H1 (cell line): ENCODE results near the gene TTBK2. TPM values are rescaled to one million over a fixed set of nuclear protein-coding genes. Genes with fewer than 3 reads are reported as not detected.

ENCODE experiments used
- CTCF ChIA-PET: fragments of 300-600 bp; sonication (Branson Sonifier 250); formaldehyde crosslinking; loops from one replicate; lab custom pipeline; 2021; ENCODE audit not compliant: partially characterized antibody; lab: Charles Lee
- POLR2A ChIA-PET: fragments of 300-600 bp; sonication (Branson Sonifier 250); formaldehyde crosslinking; loops from one replicate; lab custom pipeline; 2021; ENCODE audit warnings: inconsistent platforms; ENCODE audit not compliant: partially characterized antibody; lab: Charles Lee
- DNase-seq, 2 experiments: peaks; one replicate each; pipeline versions ENCODE4 v3.0.0 to v3.0.0-alpha.2; 2010 to 2022; ENCODE audit warnings: low spot score in 2 of 2, low read depth in 1 of 2, mixed read lengths in 1 of 2
- FAIRE-seq: peaks from 2 replicates; lab custom pipeline; 2011; peaks lifted over from hg19 to GRCh38; lab: Jason Lieb, UNC
- H2AFZ ChIP-seq: 2 replicates; pipeline ENCODE4 v1.8.1; 2012; ENCODE audit warnings: low read length, inconsistent platforms
- H2AK5ac ChIP-seq: 2 replicates; pipeline ENCODE4 v1.6.1; 2013; ENCODE audit warnings: low read depth, low read length
- H2BK120ac ChIP-seq: replicated peaks from 2 replicates; pipeline ENCODE3; 2013; ENCODE audit warnings: low read depth, low read length, inconsistent platforms
- H2BK12ac ChIP-seq: 2 replicates; pipeline ENCODE4 v1.6.1; 2013; ENCODE audit warnings: low read depth, low read length
- H2BK15ac ChIP-seq: 2 replicates; pipeline ENCODE4 v1.6.1; 2013; ENCODE audit warnings: low read length
- H2BK20ac ChIP-seq: 2 replicates; pipeline ENCODE4 v1.6.1; 2013; ENCODE audit warnings: low read length
- H2BK5ac ChIP-seq: 2 replicates; pipeline ENCODE4 v1.6.1; 2013; ENCODE audit warnings: low read depth, low read length
- H3K14ac ChIP-seq: 2 replicates; pipeline ENCODE4 v1.6.1; 2013; ENCODE audit warnings: inconsistent platforms; ENCODE audit not compliant: insufficient read length
- H3K18ac ChIP-seq: 2 replicates; pipeline ENCODE4 v1.6.1; 2013; ENCODE audit warnings: low read length; ENCODE audit errors: extremely low read depth
- H3K23ac ChIP-seq: 2 replicates; pipeline ENCODE4 v1.6.1; 2013; ENCODE audit warnings: inconsistent platforms; ENCODE audit not compliant: insufficient read length
- H3K23me2 ChIP-seq: 2 replicates; pipeline ENCODE4 v1.6.1; 2013; ENCODE audit warnings: low read depth, low read length
- H3K27ac ChIP-seq: 2 replicates; pipeline ENCODE4 v1.6.1; 2011; ENCODE audit warnings: low read depth, low read length, inconsistent platforms
- H3K27me3 ChIP-seq, 4 experiments: replicated peaks in 1 of 4; 1 replicate in 1 of 4; 2 replicates in 3 of 4; pipeline versions ENCODE4 v1.6.1 to v1.8.1; 2011 to 2013; ENCODE audit warnings: low read length in 3 of 4, mild to moderate bottlenecking in 3 of 4, inconsistent platforms in 2 of 4, mixed read lengths in 2 of 4, moderate library complexity in 1 of 4; ENCODE audit not compliant: control insufficient read depth in 3 of 4, insufficient read depth in 3 of 4; ENCODE audit errors: extremely low read depth in 1 of 4
- H3K36me3 ChIP-seq, 4 experiments: 2 replicates each; pipeline versions ENCODE4 v1.6.1 to v1.8.1; 2011 to 2013; ENCODE audit warnings: mild to moderate bottlenecking in 4 of 4, low read length in 3 of 4, moderate library complexity in 2 of 4, control low read depth in 1 of 4, inconsistent platforms in 1 of 4; ENCODE audit not compliant: insufficient read depth in 4 of 4, control insufficient read depth in 2 of 4
- H3K4ac ChIP-seq: replicated peaks from 2 replicates; pipeline ENCODE3; 2013; ENCODE audit warnings: low read length, low read depth, mixed read lengths, inconsistent platforms; ENCODE audit not compliant: insufficient read length
- H3K4me1 ChIP-seq, 4 experiments: replicated peaks in 1 of 4; 1 replicate in 1 of 4; 2 replicates in 3 of 4; pipeline versions ENCODE4 v1.6.1 to v1.8.1; 2011 to 2013; ENCODE audit warnings: low read length in 3 of 4, inconsistent platforms in 2 of 4, mixed read lengths in 1 of 4; ENCODE audit not compliant: insufficient read depth in 4 of 4, control insufficient read depth in 3 of 4
- H3K4me2 ChIP-seq, 2 experiments: 2 replicates each; pipeline versions ENCODE4 v1.6.1 to v1.8.1; 2011 to 2013; ENCODE audit warnings: low read depth in 2 of 2, low read length in 2 of 2, control low read depth in 1 of 2, inconsistent platforms in 1 of 2, mild to moderate bottlenecking in 1 of 2; ENCODE audit not compliant: insufficient read depth in 1 of 2
- H3K4me3 ChIP-seq, 4 experiments: fragments of 200-600, 300-600 bp in 1 of 4; sonication (generic), shearing (Covaris generic), sonication (Bioruptor Twin) in 1 of 4; 2 replicates each; pipeline versions ENCODE4 v1.5.1 to v1.8.1; 2011 to 2016; ENCODE audit warnings: low read length in 4 of 4, low read depth in 3 of 4, control low read depth in 2 of 4, inconsistent platforms in 2 of 4, mild to moderate bottlenecking in 2 of 4, mixed read lengths in 1 of 4, moderate library complexity in 1 of 4; ENCODE audit not compliant: insufficient read depth in 2 of 4; ENCODE audit errors: extremely low read depth in 1 of 4
- H3K56ac ChIP-seq: replicated peaks from 2 replicates; pipeline ENCODE3; 2013; ENCODE audit warnings: low read depth, mild to moderate bottlenecking, mixed read lengths, low read length, inconsistent platforms; ENCODE audit not compliant: insufficient read length
- H3K79me1 ChIP-seq: 2 replicates; pipeline ENCODE4 v1.6.1; 2013; ENCODE audit warnings: low read depth, low read length, control low read depth
- H3K79me2 ChIP-seq, 2 experiments: 2 replicates each; pipeline versions ENCODE4 v1.6.1 to v1.8.1; 2012 to 2013; ENCODE audit warnings: low read length in 2 of 2, mild to moderate bottlenecking in 2 of 2, inconsistent platforms in 1 of 2; ENCODE audit not compliant: insufficient read depth in 2 of 2, control insufficient read depth in 1 of 2
- H3K9ac ChIP-seq, 4 experiments: replicated peaks in 1 of 4; 1 replicate in 1 of 4; 2 replicates in 3 of 4; pipeline versions ENCODE4 v1.6.1 to v1.8.1; 2011 to 2013; ENCODE audit warnings: low read depth in 3 of 4, low read length in 3 of 4, control low read depth in 2 of 4, mild to moderate bottlenecking in 2 of 4, moderate library complexity in 2 of 4, inconsistent platforms in 1 of 4; ENCODE audit errors: extremely low read depth in 1 of 4
- H3K9me3 ChIP-seq, 2 experiments: 2 replicates each; pipeline versions ENCODE4 v1.6.1 to v1.8.1; 2012 to 2013; ENCODE audit warnings: mild to moderate bottlenecking in 2 of 2, moderate library complexity in 2 of 2, control low read depth in 1 of 2, inconsistent platforms in 1 of 2, low read depth in 1 of 2, low read length in 1 of 2, mixed read lengths in 1 of 2; ENCODE audit not compliant: insufficient read depth in 2 of 2
- H4K20me1 ChIP-seq, 2 experiments: replicated peaks in 1 of 2; 2 replicates each; pipeline versions ENCODE3 to v1.8.1; 2011 to 2013; ENCODE audit warnings: inconsistent platforms in 2 of 2, low read length in 2 of 2, mild to moderate bottlenecking in 1 of 2; ENCODE audit not compliant: insufficient read depth in 2 of 2, control insufficient read depth in 1 of 2
- H4K5ac ChIP-seq: 2 replicates; pipeline ENCODE4 v1.6.1; 2013; ENCODE audit warnings: low read length, low read depth, mixed read lengths, inconsistent platforms; ENCODE audit not compliant: insufficient read length
- H4K8ac ChIP-seq: 2 replicates; pipeline ENCODE4 v1.8.0; 2013; ENCODE audit warnings: mild to moderate bottlenecking, moderate library complexity, low read length, inconsistent platforms; ENCODE audit not compliant: insufficient read depth; ENCODE audit errors: extremely low read depth
- H4K91ac ChIP-seq: replicated peaks from 2 replicates; pipeline ENCODE3; 2013; ENCODE audit warnings: low read length, mixed read lengths, inconsistent platforms; ENCODE audit not compliant: insufficient read length
- BRCA1 ChIP-seq: IDR thresholded peaks from 2 replicates; pipeline ENCODE4 v1.6.1; 2012; ENCODE audit warnings: low read depth, low read length, improper control_type of control experiment
- CBX8 ChIP-seq: fragments of 300-800, 300-1000 bp; sonication (generic); IDR thresholded peaks from 2 replicates; pipeline ENCODE4 v1.7.1; 2016; ENCODE audit warnings: low read depth, low read length, borderline replicate concordance
- EGR1 ChIP-seq: IDR thresholded peaks from 2 replicates; pipeline ENCODE4 v1.6.1; 2011; ENCODE audit warnings: low read depth, low read length, borderline replicate concordance
- GABPA ChIP-seq: IDR thresholded peaks from 2 replicates; pipeline ENCODE4 v1.6.1; 2011; ENCODE audit warnings: mild to moderate bottlenecking, low read length, moderate library complexity, borderline replicate concordance; ENCODE audit not compliant: insufficient read depth
- JUND ChIP-seq: IDR thresholded peaks from 2 replicates; pipeline ENCODE4 v1.6.1; 2011; ENCODE audit warnings: mild to moderate bottlenecking, improper control_type of control experiment, low read length
- POU5F1 ChIP-seq: IDR thresholded peaks from 2 replicates; pipeline ENCODE4 v1.6.1; 2011; ENCODE audit warnings: low read depth, mild to moderate bottlenecking, low read length, moderate library complexity
- RBBP5 ChIP-seq: IDR thresholded peaks from 2 replicates; pipeline ENCODE4 v1.7.1; 2012; ENCODE audit warnings: low read depth, mild to moderate bottlenecking, inconsistent platforms, low read length, moderate library complexity, borderline replicate concordance
- RFX5 ChIP-seq: IDR thresholded peaks from 2 replicates; pipeline ENCODE4 v1.6.1; 2011; ENCODE audit warnings: low read depth, low read length, improper control_type of control experiment, borderline replicate concordance
- SIN3A ChIP-seq, 2 experiments: IDR thresholded peaks in 1 of 2; conservative IDR thresholded peaks in 1 of 2; 2 replicates each; pipeline ENCODE4 v1.6.1; 2011 to 2012; ENCODE audit warnings: low read length in 2 of 2, improper control_type of control experiment in 1 of 2, low read depth in 1 of 2, mild to moderate bottlenecking in 1 of 2
- SP1 ChIP-seq: IDR thresholded peaks from 2 replicates; pipeline ENCODE4 v1.6.1; 2011; ENCODE audit warnings: low read depth, low read length
- SUZ12 ChIP-seq: fragments of 200-600 bp; sonication (generic); IDR thresholded peaks from 2 replicates; pipeline ENCODE4 v1.6.1; 2012; ENCODE audit warnings: mild to moderate bottlenecking, inconsistent platforms, low read length, moderate library complexity, mixed read lengths
- WGBS, 2 experiments: shearing (Covaris generic) in 1 of 2; methylation state at CpG; one replicate each; pipeline versions ENCODE4 v1.1.6 to v1.1.7; 2013 to 2015; ENCODE audit warnings: low lambda C conversion rate in 2 of 2, mixed read lengths in 2 of 2, inconsistent platforms in 1 of 2, low coverage in 1 of 2, missing lambda C conversion rate in 1 of 2; ENCODE audit not compliant: insufficient replicate concordance in 2 of 2, insufficient coverage in 1 of 2, insufficient read length in 1 of 2; ENCODE audit errors: extremely low coverage in 1 of 2, missing lambda C conversion rate in 1 of 2; 5-methylcytosine and 5-hydroxymethylcytosine counted together
- polyA plus RNA-seq, 7 experiments: library from polyadenylated mRNA; depleted of rRNA in 3 of 7; stranded (reverse) in 5 of 7; unstranded in 2 of 7; fragments of >200 nt in 5 of 7; fragments of 200-250 nt in 2 of 7; gene quantifications; 1 replicate in 5 of 7; 2 replicates in 1 of 7; 4 replicates in 1 of 7; pipeline versions ENCODE4 v1.2.1 to v1.2.3, GENCODE V29; 2011 to 2013; ENCODE audit warnings: missing spikeins in 2 of 7, mixed read lengths in 2 of 7
- total RNA-seq: library from RNA; stranded (reverse); fragmentation: NEBNext Ultra II Directional; extraction: Animal tissue kit (Norgen Biotek cat#: 25700); gene quantifications from 2 replicates; pipeline ENCODE4 v1.2.1, GENCODE V29; 2021
- TF ChIP-seq, protein P1 (sequence below): IDR thresholded peaks from 2 replicates; pipeline ENCODE4 v1.6.1; 2011; ENCODE audit warnings: low read depth, mild to moderate bottlenecking, low read length; ENCODE audit not compliant: insufficient read depth

Gene TTBK2
- total and polyA plus RNA-seq, 2 of the 8 experiments (the other 6 are each of a cell fraction or from before 2014, with no cell fraction given) = 2.7 to 18.2 TPM

DNA sequence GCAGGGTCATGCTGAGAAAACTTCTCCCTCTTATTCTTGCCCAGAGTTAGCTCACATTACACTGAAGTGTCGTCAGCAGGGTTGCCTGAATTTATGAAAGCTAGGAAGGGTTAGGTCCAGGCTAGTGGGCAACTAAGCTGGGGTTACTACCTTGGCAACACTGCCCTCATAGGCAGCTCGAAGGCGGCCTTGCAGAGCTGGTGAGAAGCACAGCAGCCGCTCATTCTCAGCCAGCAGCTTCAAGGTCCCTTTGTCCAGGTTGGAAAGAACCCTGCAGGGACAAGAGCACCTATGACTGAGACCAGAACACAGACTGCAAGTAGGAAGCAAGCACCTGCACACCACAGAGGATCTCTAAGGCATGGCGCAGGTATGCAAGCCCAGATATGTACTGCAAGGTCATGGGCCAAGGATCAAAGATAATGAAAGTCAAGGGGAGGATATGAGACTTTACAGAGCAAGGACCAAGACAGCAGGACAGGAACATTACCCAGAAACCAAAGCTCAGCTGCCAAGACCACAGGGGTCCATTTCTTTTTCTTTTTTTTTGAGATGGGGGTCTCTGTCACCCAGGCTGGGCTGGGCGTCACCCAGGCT, 186.4 kb downstream of the TTBK2 start:
- H4K20me1 ChIP-seq = peaks cover 10 to 11% of the 10 kb centered on the region in 2 experiments
- H3K4me3 ChIP-seq = no peak overlapping the region
- H3K4me1 ChIP-seq = peaks cover 0 to 13% (median 6%) of the 10 kb centered on the region in 4 experiments; a peak in 6 of 7 replicates
- DNase-seq = no peak
- H3K9ac ChIP-seq = no peak overlapping the region
- no peaks in the 10 kb centered on the region; the same call in 1 of the 2 replicates for H3K79me1 ChIP-seq
- H3K9me3 ChIP-seq = no peaks in the 10 kb centered on the region
- no peak overlapping the region for H2BK120ac ChIP-seq
- H3K23me2 ChIP-seq = peaks cover 7% of the 10 kb centered on the region; the same call in 1 of the 2 replicates
- no peak overlapping the region for H3K18ac ChIP-seq
- H2AFZ ChIP-seq = no peak overlapping the region
- WGBS, 2 experiments = 88% methylated on average over 6 of the region's 6 CpGs; no CpG with 5 or more reads in 1 of the 2 experiments
- no peak overlapping the region for H3K4me2 ChIP-seq
- no peak overlapping the region for H3K4ac ChIP-seq
- no peak overlapping the region for H3K27ac ChIP-seq
- no peak overlapping the region for H3K14ac ChIP-seq
- no peak overlapping the region for H2BK15ac ChIP-seq
- H2BK20ac ChIP-seq = no peak overlapping the region
- CTCF ChIA-PET = interaction anchor here (0.6 to 5.5 kb wide), 6 partner anchors 11 to 669 kb away, joined by 3 to 28 read pairs (median 4); no protein-coding TSS in a partner anchor
- H3K56ac ChIP-seq = no peak overlapping the region
- H4K91ac ChIP-seq = no peak overlapping the region
- H2BK12ac ChIP-seq = no peak overlapping the region
- no peaks in the 10 kb centered on the region for H3K79me2 ChIP-seq
- no peak overlapping the region for H2AK5ac ChIP-seq
- H4K8ac ChIP-seq = no peak overlapping the region
- FAIRE-seq = no peak
- no peak overlapping the region for H2BK5ac ChIP-seq
- H4K5ac ChIP-seq = no peak overlapping the region
- H3K23ac ChIP-seq = no peak overlapping the region
- H3K27me3 ChIP-seq = peaks cover 0 to 3% (median 1%) of the 10 kb centered on the region in 4 experiments; a peak in 2 of 7 replicates
- peaks cover 5 to 37% (median 7%) of the 10 kb centered on the region in 4 experiments; a peak in 7 of 8 replicates for H3K36me3 ChIP-seq
- POLR2A ChIA-PET = interaction anchor here (1.1 to 7.1 kb wide), 2 partner anchors 13 to 14 kb away, joined by 3 to 27 read pairs; no protein-coding TSS in a partner anchor
- TF ChIP-seq CBX8 (no peak), EGR1 (no peak), POU5F1 (no peak), RBBP5 (no peak), JUND (no peak), RFX5 (no peak), SUZ12 (no peak), BRCA1 (no peak), SIN3A (conservative IDR thresholded peaks at IDR 0.05 in 1 of 2, IDR thresholded peaks at IDR 0.05 in 1 of 2; ENCODE audit: low read depth in 1 of 2, low read length in 2 of 2) (no peak), SP1 (no peak), GABPA (no peak)
- TF ChIP-seq, protein P1, sequence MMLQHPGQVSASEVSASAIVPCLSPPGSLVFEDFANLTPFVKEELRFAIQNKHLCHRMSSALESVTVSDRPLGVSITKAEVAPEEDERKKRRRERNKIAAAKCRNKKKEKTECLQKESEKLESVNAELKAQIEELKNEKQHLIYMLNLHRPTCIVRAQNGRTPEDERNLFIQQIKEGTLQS = no peak
